GM19324 (cell line): Measurements from ENCODE around the gene GAS2.
"Not testable (repeated sequence)": the region's sequence is repeated elsewhere in the genome, so short reads cannot be mapped to it uniquely, and the experiment has no call there.

Experiments used
- ATAC-seq: cut with Tn5 transposase; IDR thresholded peaks from one replicate; pipeline ENCODE4 v1.9.1; 2021; ENCODE audit warnings: mild to moderate bottlenecking, moderate library complexity; ENCODE audit not compliant: unreplicated experiment, low FRiP score

GAS2 gene

DNA sequence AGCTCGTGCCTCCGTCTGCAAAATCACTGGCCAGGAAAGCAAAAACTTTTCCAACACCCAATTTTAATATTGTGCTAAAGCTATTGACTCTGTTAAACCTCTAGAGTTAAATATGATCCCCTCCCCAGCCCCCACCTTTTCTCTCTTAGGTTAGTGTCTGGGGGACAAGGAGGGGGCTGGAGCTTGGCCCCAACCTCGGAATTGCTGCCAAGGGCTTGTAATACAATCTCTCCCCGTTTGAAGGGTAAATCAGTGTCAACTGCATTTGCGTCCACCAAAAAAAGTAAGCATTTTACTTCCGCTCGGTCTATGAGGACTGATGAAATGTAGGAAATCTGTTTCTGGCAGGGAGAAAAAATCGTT is at the start of gene GAS2:
TSS of gene GAS2 (plus strand) at position 287 of the 363 bp plus-strand sequence. CDS start 8,259 bp downstream, outside the sequence.
- ATAC-seq: peak; percentile 24

DNA sequence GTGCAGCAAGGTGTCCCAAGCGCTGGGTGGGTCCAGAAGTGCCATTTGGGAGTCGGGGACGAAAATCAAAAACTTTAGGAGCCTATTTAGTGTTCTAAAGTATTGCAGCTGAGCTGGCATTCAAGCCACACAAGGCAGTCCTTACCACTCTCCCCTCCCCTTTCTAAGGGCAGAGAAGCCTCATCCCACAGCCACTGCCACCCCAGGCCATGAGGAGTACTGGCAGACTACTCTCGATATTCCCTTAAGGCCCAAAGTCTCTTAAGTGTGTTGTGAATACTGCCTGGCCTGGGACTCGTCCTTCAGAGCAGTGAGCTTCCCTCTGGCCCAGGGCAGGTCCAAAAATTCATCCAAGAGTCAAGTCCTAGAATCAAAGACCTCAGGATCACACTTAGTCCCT is 48.5 kb upstream of the GAS2 start:
- no peak for ATAC-seq

DNA sequence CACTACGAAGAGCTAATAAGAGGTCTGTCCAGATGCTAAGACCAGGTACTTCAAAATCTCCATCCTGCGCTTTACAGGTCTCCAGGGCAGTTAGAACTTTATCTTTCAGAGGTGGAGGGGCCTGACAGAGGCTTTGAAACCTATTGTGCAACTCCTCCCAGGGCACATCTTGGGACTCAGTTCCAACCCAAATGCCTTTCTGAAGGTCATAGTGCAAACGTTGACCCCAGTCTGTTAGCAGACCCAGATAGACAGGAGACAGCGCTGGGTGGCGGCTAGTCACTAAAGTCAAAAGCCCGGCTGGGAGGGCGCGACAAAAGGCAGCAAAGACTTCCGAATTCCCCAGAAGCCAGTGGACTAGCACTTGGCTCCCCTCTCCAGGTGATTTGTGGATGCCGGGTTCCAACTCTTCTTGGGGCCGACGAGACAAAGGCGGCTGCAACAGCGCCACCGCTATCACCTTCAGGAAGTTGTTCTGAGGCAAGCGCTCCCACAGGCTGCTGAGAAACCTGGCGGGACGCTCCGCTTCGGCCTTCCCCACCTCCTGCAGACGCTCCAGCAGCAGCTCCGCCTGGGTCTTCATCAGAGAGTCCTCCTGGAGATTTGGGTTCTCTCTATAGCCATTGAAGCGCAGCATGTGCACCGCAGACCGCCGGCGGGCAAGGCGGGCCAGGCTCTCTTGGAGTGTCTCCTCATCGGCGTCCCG is 41.5 kb upstream of the GAS2 start:
- peak; percentile 56 for ATAC-seq

DNA sequence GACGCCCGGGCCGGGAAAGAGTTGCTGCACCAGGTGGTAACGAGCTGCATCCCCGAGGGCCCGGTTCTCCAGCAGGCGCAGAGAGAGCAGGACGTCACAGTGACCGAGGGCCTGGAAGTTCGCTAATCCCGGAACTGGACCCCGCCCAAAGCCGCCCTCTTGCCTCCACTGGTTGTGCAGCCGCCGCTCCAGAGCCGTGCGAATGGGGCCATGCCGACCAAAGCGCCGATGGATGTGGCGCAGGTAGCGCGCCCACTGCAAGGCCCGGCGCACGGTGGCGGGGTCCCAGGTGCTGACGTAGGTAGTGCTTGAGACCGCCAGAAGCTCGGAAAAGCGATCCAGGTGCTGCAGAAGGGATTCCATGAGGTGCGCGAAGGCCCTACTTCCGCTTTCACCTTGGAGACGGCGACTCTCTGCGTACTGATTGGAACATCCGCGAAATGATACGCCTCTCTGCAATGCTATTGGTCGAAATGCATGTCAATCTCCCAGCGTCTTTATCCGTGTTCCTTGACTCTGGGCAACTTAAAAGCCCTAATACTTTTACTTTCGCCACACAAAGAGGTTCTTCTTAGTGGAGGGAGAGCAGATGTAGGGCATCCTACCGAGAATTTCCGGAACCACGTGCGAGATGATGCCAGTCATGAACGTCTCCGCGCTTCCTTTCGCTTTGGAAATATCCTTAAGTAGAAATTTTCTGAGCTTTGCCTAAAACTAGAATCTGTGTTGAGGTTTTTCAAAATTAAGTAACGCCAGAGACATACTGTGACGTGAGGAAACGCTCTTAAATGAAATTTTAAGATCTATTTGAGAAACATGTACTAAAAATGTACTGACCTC is 40.7 kb upstream of the GAS2 start, which contains the start of gene FANCF:
TSS of gene FANCF (minus strand) at position 376 of the 840 bp plus-strand sequence. CDS start at position 363, 13 bp downstream.
- peak; percentile 99 for ATAC-seq

DNA sequence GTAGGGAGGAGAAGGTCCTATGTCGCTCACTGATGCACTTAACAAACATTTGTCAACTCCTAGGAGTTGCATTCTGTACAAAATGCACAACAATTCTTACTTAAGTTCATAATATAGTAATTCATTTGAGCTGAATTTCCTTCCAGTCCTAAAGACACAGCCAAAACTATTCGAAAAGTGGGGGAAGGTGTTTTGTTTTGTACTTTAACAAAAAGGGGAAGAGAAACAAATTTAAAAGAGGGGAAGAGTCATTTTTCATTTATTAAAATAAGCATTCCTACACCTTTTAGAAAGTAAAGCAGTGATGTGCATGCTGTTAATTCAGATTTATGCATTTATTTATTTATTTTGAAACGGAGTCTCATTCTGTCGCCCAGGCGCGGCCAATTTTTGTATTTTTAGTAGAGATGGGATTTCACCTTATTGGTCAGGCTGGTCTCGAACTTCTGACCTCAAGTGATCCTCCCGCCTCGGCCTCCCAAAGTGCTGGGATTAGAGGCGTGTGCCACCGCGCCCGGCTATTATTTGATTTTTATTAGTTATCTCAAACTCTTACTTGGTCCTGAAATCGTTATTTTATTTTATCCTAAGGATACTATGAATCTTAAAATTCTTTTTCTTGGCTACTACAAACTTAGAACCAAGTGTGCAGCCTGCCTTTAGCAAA is 39.7 kb upstream of the GAS2 start:
- ATAC-seq: no peak

DNA sequence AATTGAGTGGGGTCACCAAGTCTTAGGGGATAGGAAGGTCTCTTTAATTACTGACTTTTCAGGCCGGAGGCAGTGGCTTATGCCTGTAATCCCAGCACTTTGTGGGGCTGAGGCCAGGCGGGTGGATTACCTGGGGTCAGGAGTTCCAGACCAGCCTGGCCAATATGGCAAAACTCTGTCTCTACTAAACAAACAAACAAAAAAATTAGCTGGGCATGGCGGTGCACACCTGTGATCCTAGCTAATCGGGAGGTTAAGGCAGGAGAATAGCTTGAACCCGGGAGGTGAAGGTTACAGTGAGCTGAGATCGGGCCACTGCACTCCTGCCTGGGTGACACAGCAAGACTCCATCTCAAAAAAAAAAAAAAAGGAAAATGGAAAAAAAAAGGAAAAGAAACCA is 39.0 kb upstream of the GAS2 start:
- no peak for ATAC-seq

DNA sequence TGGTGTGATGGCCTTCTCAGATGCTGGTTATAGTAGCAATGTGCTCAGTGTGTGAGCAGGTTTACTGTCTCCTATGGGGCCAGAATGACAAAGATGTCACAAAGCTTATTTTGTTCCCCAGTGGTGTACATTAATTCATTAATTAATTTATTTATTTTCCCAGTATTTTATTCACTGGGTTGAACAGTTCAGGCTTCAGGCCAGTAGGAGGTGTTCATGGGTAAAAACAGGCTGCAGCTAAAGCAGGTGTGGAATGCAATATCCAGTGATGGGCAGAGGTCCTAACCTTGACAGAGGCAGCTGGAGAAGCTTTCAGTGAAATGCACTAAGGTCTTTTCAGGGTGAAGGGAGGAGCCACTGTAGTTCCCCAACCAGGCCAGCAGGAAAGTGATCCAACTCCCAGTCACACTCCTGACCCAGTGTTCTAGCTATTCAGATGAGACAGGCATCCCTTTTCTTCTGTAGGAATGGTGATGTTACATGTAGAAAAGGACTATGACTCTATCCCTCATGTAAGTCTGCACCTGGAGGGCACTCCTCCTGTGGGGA is 33.0 kb upstream of the GAS2 start:
- no peak for ATAC-seq

DNA sequence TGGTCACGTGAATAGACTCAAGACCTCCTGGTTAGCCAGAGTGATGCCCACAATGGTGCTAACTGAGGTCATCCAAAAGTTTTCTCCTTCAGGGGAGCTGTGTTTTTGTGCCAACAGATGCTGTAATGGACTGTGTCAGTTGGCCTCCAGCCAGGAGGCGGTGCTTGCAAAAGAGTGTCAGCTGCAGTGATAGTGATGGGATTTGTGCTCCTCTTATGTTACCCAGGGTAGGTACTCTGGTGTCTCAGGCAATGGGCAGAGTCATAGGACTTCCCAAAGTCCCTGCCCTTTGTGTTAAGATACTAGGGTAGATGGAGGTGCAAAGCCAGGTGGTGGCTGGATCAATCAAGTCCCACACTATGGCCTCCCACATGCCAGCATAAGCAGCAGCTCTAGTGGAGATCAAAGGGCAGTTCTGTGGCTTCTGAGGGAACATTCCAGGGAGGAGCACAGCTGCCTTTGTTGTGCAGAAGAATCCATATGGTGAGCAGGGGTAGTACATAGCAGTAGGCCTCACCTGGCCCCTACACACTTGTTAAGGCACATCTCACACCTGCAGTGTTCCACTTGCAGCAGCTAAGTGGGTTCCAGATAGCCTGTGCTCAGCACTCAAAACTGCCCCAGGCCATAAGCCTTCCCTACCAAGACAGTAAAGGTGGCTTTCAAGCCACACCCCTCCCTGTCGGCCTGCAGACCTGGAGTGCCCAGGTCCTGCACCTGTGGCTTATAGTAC is 31.3 kb upstream of the GAS2 start:
- no peak for ATAC-seq

DNA sequence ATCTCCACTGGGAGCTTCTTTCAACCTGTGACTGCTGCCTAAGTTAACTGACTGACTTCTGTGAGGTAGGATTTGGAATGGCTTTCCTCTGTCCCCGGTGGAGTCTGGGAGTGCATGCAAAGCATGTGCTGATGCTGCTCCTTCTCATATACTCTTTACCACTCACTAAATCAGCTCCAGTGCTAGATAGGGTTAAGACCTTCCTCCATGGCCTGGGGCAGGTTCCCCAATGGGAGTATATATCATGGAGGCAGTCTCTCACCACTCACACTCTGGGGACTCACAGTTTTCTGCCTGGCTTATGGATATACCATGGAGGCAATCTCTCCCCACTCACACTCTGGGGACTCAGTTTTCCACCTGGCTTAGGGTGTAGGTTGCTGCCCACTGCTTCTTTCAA is 30.7 kb upstream of the GAS2 start:
- no peak for ATAC-seq

DNA sequence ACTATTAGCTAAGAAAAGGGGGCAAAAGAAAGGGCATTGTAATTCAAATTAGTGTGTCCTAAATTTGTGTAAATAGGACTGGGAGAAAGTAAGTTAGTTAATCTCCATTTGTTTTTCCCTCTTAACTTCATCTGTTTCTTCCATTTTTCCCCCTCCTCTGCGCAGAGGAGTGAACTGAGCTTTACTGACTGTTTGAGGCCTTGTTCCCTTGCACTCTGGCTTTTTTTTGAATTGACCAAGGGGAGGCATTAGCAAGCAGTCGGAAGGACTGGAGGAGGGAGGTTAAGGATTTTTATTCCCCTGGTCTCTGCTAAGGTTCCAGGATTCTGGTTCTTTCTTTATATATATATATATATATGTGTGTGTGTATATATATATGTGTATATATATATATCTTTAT is 25.5 kb upstream of the GAS2 start:
- no peak for ATAC-seq

DNA sequence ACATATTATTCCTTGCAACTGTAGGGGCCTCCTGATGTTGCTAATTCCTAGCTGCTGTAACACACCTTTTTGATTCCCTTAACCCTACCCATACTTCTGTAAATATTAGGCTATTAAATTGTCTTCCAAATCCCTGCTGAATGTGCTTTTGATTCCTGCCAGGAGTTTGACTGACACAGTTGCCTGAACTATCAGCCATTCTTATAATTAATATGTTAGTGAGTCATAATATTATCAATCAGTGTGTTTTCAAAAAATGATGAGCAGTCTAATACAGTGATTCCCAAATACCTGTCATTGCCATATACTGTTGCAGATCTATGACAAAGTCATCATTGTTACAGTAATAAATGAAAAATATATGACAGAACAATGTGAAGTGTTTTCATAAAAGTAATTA is 24.9 kb upstream of the GAS2 start:
- no peak for ATAC-seq

DNA sequence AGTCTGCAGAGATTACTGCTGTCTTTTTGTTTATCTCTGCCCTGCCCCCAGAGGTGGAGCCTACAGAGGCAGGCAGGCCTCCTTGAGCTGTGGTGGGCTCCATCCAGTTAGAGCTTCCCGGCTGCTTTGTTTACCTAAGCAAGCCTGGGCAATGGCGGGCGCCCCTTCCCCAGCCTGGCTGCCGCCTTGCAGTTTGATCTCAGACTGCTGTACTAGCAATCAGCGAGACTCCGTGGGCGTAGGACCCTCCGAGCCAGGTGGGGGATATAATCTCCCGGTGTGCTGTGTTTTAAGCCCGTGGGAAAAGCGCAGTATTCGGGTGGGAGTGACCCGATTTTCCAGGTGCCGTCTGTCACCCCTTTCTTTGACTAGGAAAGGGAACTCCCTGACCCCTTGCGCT is 14.1 kb upstream of the GAS2 start:
- ATAC-seq: not testable (repeated sequence)

DNA sequence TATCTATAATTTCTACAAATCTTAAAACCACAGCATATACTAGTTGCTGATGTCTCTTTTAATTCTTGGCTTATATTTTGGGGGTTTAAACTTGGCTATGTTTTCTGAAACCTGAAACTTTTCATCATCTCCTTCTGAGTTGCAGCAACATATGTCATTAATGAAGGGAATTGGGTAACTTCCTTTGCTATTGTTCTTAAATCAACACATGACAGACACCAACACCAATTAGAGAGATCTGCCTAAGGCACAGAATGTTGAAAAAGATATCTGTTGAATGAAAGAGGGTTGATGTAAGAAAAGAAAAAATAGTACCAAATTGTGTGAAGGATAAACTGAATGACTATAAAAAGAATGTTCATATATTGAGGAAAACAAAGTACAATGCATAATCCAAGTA is 10.3 kb upstream of the GAS2 start:
- ATAC-seq: no peak

DNA sequence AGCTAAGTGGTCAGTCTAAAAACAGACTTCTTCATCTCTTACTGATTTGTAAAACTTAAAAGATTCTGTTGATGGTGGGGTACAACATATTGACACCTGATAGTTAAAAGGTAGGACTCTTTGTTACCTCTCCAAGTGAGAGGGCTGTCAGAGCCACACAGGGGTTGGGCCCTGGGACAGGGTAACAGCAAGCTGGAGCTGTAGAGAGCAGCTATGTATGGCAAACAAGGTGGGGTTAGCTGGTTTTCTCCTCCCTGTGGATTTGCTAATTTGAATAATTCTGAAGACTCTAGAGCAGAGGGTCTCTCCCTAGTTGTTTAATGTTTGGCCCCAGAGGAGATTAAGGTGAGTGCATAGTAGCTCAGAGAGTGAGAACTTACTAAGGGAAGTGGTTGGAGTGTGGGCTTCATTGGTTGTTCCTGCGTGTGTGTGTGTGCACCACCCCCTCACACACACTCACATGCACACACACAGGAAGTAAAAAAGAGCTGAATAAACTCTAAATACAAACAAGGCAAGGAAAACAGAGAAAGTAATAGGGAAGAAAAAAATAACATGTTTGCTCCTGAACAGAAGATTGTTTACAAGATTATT is 9.2 kb upstream of the GAS2 start:
- peak; percentile 85 for ATAC-seq

DNA sequence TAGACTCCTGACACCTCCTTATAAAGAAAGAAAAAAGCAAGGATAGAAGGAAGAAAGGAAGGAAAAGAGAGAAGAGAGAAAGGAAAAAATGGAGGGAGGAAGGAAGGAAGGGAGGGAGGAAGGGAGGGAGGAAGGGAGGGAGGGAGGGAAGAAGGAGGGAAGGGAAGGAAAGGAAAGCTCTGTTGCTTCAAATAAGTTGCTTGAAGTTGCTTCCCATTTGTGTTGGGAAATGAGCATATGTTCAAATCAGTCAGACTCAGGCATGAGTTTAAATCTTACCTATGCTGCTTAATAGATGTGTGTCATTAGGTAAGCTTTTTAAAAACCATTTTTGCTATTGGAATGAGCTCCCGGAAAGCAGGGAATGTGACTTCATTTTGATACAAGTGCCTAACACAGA is 6.6 kb upstream of the GAS2 start:
- ATAC-seq: no peak

DNA sequence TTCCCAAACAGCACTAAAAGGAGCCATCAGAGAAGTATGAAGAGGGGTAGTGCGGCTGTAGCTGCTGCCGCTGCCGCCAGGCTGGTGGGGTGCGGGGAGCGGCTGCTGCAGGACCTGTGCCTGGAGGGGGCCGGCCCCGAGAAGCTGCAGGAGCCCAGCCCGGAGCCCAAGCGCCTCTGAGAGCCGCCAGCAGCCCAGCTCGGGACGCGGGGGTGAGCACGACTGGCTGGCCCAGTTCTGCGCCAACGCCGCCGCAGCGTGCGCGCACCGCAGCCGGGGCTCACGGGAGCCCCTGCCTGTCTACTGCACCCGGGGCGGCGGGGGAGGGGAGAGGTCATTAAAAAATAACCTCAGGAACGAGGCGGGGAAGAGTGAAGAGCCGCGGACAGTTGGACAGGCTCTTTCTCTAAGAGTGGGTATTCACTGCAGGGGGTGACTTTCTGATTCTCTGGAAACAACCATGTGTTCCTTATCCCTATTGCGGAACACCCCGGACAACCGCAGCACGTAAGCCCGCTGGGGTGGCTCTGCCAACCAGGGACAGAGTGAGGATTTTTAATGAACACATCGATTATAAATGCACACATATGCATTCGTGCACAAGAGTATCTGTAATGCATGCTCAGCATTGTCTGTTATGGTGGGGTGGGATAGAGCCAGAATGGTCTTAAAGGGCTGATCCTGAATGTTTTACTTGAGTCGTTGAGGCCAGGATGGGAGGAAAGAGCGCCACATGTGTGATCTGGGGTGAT is 453 bp downstream of the GAS2 start:
- ATAC-seq: peak; percentile 68

DNA sequence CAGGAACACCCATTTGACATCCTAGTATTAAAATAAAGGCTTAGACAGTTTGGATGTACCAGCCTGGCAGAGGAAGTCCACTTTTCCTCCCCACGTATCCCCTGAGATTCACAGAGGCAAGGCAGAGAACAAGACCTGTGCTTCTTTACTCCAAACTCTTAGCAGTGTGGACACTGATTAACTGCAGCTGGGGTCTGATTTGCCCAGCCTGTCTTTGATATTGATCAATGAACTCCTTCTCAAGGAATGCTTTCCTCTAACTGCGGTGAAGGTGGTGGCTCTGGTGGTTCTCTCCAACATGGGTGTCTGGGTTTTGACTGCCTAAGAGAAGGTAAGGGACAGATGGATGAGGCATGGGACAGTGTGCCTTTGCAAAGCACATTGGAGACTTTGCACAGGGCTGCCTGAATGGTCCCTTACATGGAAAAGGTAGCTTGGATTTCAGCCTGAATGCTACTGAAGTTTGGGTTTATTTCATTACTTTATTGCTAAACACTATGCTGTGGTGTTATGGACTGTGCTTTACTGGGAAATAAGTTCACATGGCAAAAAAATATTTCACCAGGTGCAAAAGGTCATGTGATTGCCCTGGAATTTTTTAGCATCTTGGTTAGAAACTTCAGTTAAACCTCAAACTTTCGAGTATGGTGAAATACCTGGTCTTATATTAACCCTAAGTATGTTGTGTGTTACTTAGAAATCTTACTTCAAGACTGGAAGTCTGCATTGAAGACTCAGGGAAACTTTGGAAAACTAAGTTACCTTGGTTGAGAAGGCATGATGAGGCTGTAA is 1.8 kb downstream of the GAS2 start:
- ATAC-seq: peak; percentile 26

DNA sequence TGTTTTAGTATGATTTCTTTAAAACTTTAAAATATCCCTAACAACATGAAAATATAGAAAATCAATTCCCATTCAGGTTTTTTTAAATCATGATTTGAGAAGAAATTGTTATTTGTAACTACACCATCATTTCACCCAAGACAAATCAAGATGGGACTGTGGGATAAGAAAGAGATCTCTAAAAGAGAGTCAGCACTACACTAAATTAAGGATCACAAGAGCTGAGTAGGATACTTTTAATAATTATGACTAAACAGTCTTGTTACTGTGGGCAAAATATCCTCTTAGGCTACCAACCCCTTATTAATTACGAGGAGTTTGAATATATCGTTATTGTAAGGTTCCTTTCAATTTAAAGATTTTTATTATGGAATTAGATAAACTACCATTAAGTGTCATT is 3.0 kb downstream of the GAS2 start:
- no peak for ATAC-seq

DNA sequence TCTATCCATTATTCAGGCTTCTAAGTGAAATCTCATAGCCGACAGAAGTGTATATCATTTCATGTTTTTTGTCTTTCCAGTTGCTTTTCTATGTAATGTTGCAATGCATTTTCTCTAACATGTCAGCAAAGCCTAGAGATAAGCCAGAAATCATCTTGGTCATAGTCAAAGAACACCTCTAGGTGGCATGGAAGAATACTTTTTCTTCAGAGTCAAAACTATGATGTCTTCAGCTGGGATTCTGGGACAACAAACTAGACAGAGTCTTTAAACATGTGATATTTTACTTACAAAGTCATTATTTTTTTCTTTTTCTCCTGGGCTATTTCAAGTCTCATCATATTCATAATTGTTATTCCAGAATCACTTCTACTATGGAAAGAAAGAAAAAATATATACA is 4.4 kb downstream of the GAS2 start:
- ATAC-seq: no peak
